D721Med (cell line): ENCODE results near the gene ZFYVE27.

ENCODE experiments used
- DNase-seq: peaks from one replicate; pipeline ENCODE4 v3.0.0; 2011; ENCODE audit warnings: low spot score; ENCODE audit not compliant: insufficient read length
- FAIRE-seq: peaks from 2 replicates; lab custom pipeline; 2011; peaks lifted over from hg19 to GRCh38; lab: Jason Lieb, UNC
- TF ChIP-seq, protein P1 (sequence below): IDR thresholded peaks from 2 replicates; pipeline ENCODE4 v1.5.1; 2012; ENCODE audit warnings: mild to moderate bottlenecking, control low read depth; ENCODE audit not compliant: insufficient read depth; ENCODE audit errors: missing control alignments

Gene ZFYVE27

DNA sequence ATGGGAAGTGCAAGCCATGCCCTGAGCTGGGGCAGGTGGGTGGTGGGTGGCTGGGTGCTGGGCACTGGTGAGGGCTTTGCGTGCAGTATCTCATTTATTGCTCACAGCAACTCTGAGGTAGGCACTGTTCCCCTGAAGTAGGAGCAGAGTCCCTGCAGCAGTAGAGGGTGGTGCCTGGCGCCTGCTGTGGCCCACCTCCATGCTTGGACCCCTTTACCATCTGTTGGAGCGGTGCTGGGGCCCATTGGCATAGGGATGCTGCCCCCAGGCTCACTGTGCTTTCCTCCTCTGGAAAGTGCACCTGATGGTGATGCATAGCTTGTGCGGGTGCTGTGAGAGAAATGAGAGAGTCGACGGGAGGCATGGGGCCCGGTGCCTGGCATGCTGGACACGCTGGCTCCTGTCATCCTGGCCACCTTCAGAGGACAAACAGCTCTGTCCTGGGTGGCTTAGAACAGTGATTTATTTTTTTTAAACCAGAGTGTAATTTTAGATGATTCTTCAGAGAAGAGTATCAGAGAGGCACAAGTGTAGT, 24.5 kb downstream of the ZFYVE27 start:
- TF ChIP-seq, protein P1, sequence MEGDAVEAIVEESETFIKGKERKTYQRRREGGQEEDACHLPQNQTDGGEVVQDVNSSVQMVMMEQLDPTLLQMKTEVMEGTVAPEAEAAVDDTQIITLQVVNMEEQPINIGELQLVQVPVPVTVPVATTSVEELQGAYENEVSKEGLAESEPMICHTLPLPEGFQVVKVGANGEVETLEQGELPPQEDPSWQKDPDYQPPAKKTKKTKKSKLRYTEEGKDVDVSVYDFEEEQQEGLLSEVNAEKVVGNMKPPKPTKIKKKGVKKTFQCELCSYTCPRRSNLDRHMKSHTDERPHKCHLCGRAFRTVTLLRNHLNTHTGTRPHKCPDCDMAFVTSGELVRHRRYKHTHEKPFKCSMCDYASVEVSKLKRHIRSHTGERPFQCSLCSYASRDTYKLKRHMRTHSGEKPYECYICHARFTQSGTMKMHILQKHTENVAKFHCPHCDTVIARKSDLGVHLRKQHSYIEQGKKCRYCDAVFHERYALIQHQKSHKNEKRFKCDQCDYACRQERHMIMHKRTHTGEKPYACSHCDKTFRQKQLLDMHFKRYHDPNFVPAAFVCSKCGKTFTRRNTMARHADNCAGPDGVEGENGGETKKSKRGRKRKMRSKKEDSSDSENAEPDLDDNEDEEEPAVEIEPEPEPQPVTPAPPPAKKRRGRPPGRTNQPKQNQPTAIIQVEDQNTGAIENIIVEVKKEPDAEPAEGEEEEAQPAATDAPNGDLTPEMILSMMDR, result no peak
- no peak for FAIRE-seq

DNA sequence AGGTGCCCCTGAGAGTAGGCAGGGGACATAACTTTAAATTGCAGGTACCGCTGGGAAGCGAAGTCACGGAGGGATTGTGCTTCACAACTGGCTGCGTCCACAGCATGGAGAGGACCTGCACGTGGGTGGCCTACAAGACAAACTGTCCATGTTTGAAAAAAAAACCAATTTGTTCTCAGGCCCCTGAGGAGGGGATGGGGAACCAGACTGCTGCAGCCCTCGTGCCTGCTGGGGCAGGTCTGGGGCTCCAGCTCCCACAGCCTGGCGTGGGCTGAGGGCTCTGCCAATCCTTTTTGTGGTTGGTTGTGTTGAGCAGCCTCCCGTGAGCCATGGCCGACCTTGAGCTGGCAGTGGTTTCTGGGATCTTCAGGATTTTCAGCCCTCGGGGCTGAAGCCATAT, 25.1 kb downstream of the ZFYVE27 start:
- TF ChIP-seq, protein P1, result no peak
- FAIRE-seq, result no peak

More for the DNA sequence above, 24.5 kb downstream of the ZFYVE27 start:
- no peak for DNase-seq

DNA sequence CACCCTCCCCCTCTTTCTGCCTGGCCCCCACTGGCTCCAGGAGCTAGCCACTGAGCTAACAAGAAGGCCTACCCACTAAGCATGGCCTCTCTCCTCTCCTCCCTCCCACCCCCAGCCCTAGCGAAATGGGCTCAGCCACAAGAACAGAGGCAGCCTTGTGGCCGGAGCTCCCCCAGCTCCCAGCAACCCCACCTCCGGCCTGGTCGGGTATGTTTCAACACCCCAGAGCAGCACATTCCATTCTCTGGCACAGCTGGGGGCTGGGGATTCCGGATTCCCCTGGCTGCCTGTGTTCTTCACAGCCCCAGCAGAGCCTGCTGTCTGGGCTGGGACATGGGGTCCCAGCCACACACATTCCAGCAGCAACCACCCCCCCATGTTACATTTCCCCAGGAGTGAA, 25.9 kb downstream of the ZFYVE27 start:
- no peak for FAIRE-seq
- TF ChIP-seq, protein P1, result no peak
- no peak for DNase-seq

More for the DNA sequence above, 25.1 kb downstream of the ZFYVE27 start:
- DNase-seq, result no peak

DNA sequence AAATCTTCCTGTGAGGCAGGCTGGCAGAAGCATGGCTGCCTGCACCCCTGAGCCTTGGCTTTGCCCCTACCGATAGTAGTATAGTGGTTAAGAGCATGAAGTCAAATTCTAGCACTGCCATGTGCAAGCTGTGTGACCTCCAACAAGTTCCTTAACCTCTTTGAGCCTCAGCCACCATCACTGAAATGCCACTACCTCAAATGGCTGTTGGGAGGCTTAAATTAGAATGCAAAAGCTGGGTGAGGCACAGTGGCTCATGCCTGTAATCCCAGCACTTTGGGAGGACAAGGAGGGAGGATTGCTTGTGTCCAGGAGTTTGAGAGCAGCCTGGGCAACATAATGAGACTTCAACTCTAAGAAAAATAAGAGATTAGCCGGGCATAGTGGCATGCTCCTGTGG, 26.5 kb downstream of the ZFYVE27 start:
- DNase-seq (no peak), FAIRE-seq (no peak)
- TF ChIP-seq, protein P1, result no peak

DNA sequence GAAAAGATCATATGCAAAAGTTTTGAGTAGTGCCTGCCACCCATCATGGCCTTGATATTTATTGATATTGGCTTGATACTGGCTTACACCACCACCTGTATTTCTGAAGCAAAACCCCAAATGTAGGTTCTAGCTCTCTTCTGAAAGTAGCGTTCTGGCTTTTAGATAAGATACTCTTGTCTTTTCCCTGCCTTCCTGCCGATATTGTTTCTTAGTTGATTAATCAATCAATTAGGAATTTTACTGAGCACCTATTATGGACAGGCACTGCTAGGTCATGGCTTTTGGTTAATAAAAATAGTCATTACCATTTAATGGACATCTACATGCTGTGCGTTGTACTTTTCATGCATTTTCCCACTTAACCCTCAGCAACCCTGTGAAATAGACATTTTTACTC, 27.0 kb downstream of the ZFYVE27 start:
- no peak for FAIRE-seq
- TF ChIP-seq, protein P1, result no peak
- DNase-seq, result no peak

DNA sequence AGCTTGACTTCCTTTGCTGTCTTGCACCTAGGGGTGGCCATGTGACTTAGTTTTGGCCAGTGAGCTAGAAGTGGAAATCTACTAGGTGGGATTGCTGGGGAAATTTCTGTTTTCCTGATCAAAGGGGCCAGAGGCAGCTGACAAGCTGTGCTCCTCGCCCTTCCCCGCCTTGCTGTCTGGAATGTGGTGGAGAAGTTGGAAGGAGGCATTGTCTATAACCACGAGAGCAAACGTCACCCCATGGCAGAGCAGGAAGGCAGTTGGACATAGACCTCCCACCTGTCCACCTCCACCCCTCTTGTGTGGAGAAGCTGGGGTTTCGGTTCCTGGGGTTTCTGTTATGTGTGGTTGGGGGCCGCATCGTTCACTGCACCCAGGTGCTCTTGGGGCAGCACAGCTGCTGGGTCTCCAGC, 27.6 kb downstream of the ZFYVE27 start:
- TF ChIP-seq, protein P1, result no peak
- DNase-seq (no peak), FAIRE-seq (no peak)

DNA sequence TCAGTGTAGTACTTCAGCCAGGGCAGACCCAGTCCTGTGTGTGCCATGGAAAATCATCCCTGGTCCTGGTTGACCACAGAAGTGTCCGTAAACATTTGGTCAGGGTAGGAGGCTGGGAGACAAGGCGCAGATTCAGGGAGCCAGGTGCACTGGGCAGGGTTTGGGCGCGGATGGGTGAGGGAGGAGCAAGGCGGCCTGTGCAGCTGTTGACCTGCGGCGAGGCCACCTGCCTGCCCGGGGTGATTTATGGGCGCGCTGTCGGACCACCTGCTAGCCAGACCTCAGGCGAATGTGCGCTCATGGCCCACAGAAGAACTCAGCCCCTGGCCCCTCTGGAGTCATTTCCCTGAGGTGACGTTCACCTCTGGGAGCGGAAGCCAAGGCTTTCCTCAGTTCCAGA, 28.3 kb downstream of the ZFYVE27 start:
- TF ChIP-seq, protein P1, result no peak
- DNase-seq (no peak), FAIRE-seq (no peak)
